Fibroblast of skin of left quadriceps (primary cell): ENCODE data around the gene VWA3B.

ENCODE experiments used
- DNase-seq, 2 experiments: peaks; one replicate each; pipeline ENCODE4 v3.0.0-alpha.2; 2013; ENCODE audit warnings: low read depth in 2 of 2

The VWA3B gene

DNA sequence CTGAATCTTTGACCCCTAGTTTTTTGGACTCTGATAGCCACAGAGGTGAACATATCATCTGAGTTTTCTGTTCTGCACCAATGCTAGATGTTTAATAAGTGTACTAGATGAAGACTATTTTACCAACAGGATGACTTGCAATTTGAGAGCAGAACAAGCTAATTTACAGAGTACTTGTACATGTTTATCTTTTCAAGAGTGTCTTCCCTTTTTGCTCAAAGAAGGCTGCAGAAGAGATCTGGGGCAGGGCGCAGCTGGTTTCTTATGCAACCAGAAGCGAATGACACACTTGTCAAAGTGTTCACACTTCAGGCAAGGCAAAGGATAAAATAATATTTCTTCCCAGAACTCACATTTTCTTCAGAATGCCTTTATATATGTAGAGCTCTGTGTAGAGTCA, 86.0 kb downstream of the VWA3B start:
- no peak for DNase-seq

DNA sequence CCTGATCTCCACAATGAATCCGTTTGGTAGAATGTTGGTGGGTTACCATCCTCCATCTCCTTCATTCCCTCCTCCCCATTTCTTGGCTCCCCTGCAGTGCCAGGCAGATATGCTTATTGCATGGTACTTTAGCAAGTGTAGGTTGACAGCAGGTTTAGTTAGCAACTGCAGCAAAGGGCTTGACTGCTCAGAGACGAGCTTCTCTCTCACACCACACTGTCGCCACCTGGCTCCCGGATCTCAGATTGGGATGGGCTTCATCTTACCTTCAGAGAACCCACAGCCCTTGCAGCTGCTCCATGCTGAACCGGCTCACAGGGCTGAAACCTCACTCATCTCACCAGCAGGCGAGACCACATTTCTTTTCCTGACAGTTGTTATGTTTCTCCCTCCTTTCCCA, 88.8 kb downstream of the VWA3B start:
- no peak for DNase-seq

DNA sequence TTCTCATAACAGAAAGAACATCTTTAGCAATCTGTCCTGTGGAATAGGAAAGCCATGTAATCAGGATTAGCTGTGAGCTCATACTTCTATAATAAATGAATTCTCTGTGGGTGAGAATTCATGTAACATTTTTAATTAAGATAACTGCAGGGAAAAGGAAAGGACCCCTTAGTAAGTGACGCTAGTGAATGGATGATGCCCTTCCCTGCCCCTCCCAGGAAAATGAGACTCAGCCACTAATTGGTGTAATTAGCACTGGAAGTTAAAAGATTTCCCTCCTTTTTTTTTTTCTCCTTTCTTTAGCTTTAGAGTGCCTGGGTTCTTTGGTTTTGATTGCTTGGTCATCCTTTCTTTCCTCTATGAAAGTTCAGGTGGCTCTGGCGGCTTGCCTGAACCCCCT, 90.3 kb downstream of the VWA3B start:
- DNase-seq = no peak

DNA sequence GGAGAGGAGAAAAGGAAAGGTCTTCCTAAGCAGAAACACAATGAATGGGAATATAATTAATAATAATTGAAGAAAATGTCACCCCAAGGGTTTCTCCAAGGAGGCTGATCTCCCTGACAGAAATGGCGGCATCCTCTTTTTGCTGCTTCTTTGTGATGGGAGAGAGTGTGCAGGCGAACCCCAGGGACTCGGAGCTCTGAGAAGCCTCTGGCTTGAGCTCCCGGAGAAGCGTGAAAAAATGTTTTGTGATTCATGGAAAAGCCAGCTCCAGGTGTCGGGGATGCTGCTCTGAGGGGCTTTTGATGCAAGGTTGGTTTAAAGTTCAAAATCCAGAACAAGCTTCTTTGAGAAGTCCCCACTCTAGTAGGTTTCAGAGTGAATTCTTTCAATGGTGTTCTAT, 91.0 kb downstream of the VWA3B start:
- no peak for DNase-seq

DNA sequence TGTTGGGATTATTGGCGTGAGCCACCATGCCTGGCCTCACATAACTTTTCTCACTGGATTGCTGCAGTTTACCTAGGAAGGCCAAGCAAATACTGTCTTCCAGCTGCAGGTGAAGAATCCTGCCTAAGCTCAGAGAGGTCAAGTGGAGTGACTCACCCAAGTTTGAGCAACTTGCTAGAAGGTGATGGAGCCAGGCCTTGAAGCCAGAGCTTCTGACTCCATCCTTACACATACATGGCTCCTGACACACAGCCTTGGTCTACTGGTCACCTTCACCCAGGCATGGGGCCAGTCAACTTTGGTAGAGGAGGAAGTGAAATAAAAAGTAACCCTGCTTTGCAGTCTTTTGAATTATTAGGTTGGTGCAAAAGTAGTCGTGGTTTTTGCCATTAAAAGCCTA, 93.5 kb downstream of the VWA3B start:
- no peak for DNase-seq

DNA sequence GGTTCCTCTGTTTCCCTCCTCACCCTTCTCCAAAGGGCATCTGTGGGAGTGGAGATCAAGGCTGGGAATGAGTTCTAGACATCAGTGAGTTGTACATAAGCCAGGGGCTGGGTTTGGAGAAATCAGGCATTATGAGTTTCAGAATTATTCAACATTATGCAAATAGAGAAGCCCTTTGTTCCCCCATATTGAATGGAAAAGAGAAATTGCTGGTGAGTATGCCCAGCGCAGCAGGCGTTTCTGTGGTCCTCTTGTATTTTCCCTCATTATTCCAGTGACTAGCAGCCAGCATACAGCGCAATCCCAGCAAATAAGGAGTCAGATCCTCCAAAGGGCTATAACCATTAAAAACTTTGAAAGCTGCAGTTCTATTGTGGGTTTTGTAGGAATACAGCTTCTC, 94.4 kb downstream of the VWA3B start:
- DNase-seq = no peak

DNA sequence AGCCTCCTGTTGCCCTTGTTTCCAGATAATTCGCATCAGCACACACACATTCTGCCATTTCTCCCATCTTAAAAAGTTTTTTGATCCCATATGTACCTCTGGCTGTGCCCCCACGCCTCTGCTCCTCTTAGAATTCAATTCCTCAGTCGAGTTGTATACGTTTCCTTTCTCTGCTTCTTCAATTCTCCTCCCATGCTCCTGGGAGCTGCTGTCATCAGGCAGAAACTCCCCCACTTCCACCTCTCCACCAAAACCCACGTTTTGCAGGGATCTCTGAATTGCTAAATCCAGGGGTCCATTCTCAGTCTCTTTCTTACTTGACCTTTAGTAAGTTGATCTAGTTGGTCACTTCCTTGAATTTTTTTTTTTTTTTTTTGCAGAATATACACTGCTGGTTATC, 98.8 kb downstream of the VWA3B start:
- no peak for DNase-seq

DNA sequence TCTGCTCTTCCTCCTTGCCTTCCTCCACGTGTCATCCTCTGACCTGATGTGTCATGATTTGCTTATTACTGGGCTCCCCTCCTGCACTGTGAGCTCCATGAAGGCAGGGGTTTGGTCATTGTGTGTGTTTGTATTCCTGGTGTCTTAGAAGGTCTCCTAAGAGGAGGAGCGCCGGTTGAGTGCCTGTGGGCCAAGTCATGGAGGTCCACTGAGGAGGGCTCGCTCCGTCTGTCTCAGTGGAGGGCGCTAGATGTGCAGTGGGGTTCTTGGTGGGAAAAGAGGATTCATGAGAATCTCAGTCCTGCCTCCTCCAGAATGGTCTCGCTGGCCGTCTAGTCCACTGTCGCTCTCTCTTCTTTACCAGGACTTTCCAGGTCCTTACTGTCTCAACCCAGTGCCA, 100.2 kb downstream of the VWA3B start:
- DNase-seq = no peak

DNA sequence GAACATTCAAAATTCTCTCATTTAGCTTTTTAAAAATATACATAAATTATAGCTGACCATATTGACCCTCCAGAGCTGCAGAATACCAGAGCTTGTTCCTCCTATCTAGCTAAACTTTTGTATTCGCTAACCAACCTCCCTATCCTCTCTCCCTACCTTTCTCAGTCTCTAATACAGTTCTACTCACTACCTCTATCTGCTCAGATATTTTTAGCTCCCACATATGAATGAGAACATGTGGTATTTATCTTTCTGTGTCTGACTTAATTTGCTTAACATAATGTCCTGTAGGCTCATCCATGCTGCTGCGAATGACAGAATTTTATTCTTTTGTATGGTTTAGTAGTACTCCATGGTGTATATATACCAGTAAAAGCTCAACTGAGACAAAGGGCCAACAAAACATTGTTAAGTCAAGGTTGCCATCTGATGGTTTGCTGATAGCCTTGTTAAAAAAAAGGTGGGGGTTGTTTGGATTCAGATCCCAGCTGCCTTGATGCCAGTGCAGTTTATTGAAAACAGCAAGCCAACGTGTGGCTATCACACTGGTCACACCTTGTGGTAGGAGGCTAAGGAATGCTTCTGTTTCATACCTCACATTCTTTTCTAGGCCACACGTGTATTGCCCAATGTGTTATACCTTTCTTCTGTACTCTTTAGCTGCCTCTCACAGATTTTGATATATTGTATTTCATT, 101.5 kb downstream of the VWA3B start:
- no peak for DNase-seq

DNA sequence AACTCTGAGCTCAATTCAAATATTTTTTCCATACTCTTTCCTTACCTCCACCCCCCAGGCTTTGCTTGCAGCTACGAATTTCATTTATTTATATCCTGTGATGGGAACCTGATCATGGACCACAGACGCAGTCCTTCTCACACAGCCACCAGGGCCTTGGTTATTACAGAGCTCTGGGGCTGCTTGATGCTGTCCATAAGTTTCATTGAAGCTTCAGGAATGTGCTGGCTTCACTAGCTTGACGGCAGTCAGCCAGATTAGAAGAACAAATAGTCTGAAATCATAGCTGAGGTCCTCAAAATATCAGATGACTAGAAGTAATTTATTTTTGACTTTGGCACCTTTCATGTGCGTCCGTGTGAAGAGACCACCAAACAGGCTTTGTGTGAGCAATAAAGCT, 104.9 kb downstream of the VWA3B start:
- DNase-seq = no peak

DNA sequence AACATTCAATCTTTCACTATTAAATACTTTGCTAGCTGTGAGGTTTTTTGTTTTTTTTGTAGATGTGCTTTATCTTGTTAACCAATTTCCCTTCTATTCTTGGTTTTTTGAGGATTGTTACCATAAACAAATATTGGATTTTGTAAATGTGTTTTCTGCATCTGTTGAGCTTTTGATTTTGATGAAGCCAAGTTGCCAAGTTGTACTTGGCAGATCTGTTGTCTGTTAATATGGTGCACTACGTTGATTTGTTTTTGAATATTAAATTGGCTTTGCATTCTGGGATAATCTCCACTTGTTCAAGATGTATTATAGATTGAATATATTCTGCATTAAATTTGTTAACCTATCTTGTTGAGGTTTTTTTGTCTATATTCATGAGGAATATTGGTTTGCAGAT, 114.6 kb downstream of the VWA3B start:
- no peak for DNase-seq

DNA sequence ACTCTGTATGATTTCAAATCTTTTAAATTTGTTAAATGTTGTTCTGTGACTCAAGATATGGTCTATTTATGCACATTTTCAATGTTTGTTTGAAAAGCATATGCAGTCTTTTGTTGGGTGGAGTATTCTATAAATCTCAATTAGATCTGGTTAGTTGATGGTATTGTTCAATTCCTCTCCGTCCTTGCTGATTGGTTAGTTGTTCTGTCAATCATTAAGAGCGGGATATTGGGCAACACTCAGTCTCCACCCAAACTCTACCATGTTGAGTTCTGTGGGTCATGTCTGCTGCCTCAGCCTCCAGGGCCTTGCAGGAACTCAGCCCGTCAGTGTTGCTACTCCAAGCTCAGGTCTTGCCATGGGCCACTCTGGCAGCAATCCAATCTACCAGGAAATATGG, 118.9 kb downstream of the VWA3B start:
- no peak for DNase-seq

DNA sequence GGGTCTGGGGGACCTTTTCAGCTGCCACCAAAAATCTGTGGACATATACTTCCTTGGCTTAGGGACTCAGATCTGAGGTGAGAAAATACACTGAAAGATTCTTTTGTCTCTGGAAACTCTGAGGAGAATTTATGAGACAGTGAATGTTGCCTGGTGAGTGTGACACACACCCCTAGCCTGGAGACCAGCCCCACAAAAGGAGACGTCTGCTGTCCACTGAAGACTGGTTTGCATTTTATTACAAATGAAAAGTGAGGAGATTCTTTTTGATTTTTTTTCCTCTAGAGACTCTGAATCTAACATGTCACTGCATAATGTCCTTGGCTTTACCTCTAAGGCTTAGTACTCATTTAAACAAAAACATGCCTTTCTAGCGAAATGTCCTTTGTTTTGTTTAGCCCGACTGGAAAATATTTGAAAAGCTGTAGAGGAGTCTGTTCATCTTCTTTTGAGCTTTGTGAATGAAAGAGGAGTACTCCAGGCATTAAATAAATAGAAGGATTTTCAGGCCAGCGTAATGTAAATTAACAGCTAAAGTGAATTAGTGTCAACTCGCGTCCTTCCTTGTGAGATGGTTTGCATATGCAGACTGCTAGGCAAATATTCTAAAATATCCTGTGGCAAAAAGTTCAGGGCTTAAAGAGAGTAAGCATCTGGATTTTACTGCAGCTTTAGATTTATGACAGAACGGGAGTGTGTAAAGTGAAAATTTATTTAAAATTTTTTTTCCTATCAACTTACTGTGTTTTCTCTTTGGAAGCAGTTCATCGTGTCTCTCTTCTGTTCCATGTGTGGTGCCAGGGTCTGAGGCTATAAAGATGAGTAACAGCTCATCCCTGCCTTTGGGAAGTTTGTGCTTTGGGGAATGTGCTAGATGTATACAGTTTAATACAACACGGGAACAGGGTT, 125.4 kb downstream of the VWA3B start:
- DNase-seq = no peak

DNA sequence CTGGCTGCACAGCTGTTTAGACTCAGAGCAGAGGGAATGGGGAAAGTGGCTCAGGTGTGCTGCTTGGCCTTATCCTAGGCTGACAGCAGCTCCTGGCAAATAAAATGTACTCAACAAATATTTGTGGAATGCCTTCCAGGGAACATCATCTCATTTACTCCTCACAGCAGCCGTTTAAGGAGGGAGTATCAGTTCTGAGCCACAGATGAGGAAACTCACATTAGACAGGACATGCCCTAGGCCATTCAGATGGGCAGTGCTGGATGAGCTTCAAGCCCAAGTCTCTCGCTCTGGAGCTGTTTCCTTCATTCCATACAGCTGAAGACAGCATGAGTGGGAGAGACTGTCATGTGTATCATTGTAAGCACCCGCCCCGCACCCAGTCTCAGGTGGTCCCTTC, 129.6 kb downstream of the VWA3B start:
- DNase-seq = no peak

DNA sequence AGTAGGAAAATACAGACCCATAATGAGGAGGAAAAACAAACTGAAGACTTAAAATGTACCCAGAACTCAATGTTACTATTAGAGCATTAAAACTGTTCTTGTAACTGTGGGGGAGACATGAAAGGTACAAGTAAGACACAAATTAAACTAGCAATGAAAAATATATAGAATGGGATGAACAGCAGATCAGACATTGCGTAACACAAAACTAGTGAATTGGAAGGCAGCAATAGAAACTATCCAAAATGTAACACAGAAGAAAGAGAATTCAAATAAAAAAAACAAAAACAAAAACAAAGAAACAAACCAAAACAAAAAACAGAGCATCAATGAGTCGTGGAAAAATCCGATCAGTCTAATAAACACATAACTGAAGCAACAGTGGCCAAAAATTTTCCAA, 132.2 kb downstream of the VWA3B start:
- DNase-seq = no peak

DNA sequence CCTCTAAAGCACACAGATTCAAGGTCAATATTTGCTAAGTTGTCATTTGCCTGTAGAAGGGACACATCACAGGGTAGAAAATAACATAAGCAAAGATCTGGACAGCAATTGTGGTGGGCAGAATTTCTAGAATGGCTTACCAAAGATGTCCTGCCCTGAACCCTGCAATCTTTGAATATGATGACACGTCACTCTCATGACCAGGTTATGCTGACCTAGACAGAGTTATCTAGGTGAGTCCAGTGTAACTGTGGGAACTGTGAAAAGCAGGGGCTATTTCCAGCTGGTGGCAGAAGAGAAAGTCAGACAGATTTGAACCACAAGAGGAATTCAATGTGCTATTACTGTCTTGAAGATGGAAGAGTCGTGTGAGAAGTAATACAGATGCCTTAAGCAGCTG, 147.0 kb downstream of the VWA3B start:
- no peak for DNase-seq

DNA sequence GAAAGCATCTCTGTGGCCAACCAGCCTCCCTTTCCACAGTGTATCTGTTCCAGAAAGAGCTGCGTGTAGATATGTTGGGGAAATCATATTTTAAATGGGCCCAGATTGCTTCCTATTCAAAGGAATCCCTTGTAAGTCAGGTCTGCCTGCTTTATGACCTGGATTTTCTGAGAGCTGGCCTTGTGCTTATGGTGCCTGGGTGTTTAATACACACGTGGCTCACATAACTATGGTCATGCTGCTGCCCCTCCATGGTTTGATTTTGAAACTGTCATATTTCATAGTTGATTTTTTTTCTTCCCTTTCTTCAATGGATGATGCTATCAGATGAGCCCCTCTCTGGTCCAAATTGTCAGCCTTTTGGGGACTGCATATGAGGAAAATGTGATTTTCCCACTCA, 147.8 kb downstream of the VWA3B start:
- no peak for DNase-seq

DNA sequence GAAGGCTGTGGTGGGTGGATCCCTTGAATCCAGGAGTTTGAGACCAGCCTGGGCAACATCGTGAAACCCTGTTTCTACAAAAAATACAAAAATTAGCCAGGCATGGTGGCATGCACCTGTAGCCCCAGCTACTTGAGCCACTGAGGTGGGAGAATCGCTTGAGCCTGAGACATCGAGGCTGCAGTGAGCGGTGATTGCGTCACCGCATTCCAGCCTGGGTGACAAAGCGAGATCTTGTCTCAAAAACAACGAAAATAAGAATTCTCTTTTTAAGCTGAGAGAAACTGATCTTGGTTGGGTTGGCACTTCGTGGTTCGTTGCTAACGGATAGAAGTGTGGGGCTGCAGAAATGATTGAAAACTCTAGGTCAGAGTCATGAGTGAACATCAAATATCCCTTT, 150.0 kb downstream of the VWA3B start:
- DNase-seq = no peak

DNA sequence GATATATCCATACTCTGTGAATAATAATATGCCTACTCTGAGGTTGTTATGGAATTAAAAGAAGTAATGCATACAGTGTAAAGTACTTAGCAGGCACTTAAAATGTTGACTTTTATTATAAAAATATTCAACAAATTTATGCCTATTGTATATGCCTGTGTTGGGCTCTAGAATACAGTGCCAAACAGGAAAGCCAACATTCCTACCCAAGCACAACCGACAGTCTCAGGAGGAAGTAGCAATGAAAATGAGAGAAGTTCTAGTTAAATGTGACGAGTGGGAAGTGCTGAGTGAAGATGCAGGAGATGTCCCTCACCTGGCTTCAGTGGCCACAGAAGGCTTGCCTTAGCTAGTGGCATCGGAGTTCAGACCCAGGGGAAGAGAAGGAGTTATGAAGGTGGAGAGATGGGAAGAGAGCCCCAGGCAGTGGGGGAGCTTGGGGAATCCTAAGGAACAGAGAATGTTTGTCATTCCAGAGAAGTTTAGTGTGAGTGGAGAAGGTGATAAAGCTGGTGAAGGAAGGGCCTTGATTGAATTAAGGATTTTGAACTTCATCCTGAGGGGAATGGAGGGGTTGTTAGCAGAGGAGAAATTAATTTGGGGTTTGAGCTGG, 153.9 kb downstream of the VWA3B start:
- no peak for DNase-seq

DNA sequence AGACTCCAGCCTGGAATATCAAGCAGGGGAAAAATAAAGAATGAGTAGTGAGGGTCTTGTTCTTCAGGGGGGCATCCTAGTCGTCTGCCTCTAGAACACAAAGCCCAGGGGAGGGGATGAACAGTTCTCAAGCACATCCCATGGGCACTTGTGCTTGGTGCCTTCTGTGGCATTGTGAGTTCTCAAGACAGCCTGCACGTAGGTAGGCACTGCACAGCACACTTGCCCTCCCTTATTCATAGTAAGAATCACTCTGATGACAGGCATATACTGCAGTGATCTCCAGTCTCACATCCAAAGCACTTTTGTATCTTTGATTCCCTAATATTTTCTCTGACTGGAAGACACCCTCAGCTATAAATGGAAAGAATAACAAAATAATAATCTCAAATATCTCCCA, 154.6 kb downstream of the VWA3B start:
- DNase-seq = no peak

DNA sequence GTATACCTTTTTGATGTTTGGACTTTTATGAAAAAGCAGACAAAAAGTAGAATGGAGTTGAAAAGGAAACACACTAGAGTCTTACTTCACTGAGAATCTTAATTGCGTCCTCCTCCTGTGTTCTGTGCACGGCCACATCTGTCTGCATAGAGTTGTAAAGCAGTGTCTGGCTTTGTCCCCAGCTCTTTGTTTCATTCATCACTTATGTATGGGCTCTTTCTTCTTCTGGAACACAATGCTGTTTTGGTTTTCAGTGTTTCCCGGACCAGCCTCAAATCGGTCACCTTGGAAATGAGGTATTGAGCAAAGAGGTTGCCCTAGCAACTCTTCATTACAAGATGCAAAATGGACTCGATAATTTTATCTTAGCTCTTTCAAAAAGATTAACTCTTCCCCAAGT, 155.0 kb downstream of the VWA3B start:
- DNase-seq = no peak

DNA sequence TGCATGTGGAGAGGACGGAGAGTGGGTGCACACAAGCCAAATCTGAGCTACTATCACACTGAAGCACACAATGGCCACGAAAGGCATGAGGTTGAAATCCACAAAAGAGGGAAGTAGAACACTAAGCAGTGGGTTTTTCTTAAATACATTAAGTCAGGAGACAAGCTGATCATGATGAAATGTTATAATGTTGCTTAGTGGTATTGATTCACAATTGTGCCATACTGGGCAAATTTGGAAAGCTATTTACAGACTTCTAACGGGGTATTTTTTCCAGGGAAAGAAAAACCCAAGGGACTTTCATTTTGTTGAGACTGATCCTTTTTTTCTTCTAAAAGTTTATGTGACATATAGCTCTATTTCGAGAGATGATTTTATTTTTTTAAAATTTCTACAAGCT, 158.5 kb downstream of the VWA3B start:
- DNase-seq = no peak

DNA sequence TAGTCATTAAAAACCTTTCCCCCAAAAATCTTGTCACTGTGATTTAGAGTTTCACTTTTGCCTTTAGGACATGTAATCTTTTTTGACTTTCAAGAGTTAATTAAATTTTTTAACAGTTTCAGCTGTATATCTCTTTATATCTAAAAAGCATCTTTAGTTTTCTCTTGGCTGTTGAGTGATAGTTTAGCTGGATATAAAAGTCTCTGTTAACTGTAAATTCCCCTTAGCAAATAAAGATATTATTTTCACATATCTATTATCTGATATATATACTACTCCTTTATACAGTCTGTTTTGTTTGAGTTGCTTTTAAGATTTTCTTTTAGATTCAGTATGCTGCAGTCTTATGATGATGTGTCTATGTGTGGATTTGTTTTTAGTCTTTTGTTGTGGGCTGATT, 160.4 kb downstream of the VWA3B start:
- DNase-seq = no peak
